Spleen (tissue), 11 donors: Measurements from ENCODE around the gene ARHGAP28. TPM values are rescaled to one million over a fixed set of nuclear protein-coding genes. Genes with fewer than 3 reads are reported as not detected.

Source experiments
- DNase-seq: peaks from one replicate; pipeline ENCODE4 v3.0.0-alpha.2; 2020
- H3K27ac ChIP-seq, 8 donors: fragments of 200-600 bp; sonication (generic) in 7 of 8; 1 replicate in 4 of 8; 2 replicates in 4 of 8; pipeline versions ENCODE4 v1.5.0 to v1.8.0; 2016 to 2021; ENCODE audit warnings: inconsistent platforms in 4 of 8, mild to moderate bottlenecking in 4 of 8, moderate library complexity in 1 of 8
- H3K27me3 ChIP-seq, 7 donors: fragments of 200-600 bp; sonication (generic) in 6 of 7; replicated peaks in 1 of 7; 1 replicate in 4 of 7; 2 replicates in 3 of 7; pipeline versions ENCODE4 v1.5.0 to v1.8.0; 2016 to 2021; ENCODE audit warnings: inconsistent platforms in 3 of 7, mild to moderate bottlenecking in 1 of 7
- H3K36me3 ChIP-seq, 6 donors: fragments of 200-600 bp; sonication (generic) in 5 of 6; 1 replicate in 4 of 6; 2 replicates in 2 of 6; pipeline versions ENCODE4 v1.5.0 to v1.8.0; 2016 to 2021; ENCODE audit warnings: inconsistent platforms in 2 of 6
- H3K4me1 ChIP-seq, 6 donors: fragments of 200-600 bp; sonication (generic) in 5 of 6; 1 replicate in 3 of 6; 2 replicates in 3 of 6; pipeline versions ENCODE4 v1.5.0 to v1.8.0; 2016 to 2021; ENCODE audit warnings: inconsistent platforms in 3 of 6
- H3K4me3 ChIP-seq, 8 donors: fragments of 200-600 bp; sonication (generic) in 7 of 8; 1 replicate in 4 of 8; 2 replicates in 4 of 8; pipeline versions ENCODE4 v1.5.0 to v1.8.0; 2016 to 2021; ENCODE audit warnings: inconsistent platforms in 4 of 8, mild to moderate bottlenecking in 4 of 8, moderate library complexity in 2 of 8
- H3K9me3 ChIP-seq, 8 donors: fragments of 200-600 bp; sonication (generic) in 7 of 8; 1 replicate in 4 of 8; 2 replicates in 4 of 8; pipeline versions ENCODE4 v1.5.0 to v1.8.0; 2016 to 2021; ENCODE audit warnings: inconsistent platforms in 4 of 8
- POLR2A ChIP-seq, 3 donors: fragments of 450-650 bp; IDR thresholded peaks; one replicate each; pipeline ENCODE4 v1.5.1; 2017; ENCODE audit warnings: antibody characterized with exemption in 3 of 3, mild to moderate bottlenecking in 1 of 3
- POLR2AphosphoS5 ChIP-seq, 3 donors: sonication (generic); formaldehyde crosslinking; IDR thresholded peaks; one replicate each; pipeline ENCODE4 v1.5.1; 2017; ENCODE audit warnings: antibody characterized with exemption in 3 of 3
- WGBS, 5 donors: extraction: QIAGEN DNeasy Blood & Tissue Kit in 3 of 5; methylation state at CpG; one replicate each; pipeline versions ENCODE4 v1.1.5 to v1.1.7; 2013 to 2018; 5-methylcytosine and 5-hydroxymethylcytosine counted together
- intact Hi-C: fragments of 100-400 bp; cut with DNase I; formaldehyde crosslinking; loops from one replicate; pipeline ENCODE4 v1.15.0; 2023; ENCODE audit warnings: low total_unique reads
- polyA plus RNA-seq, 3 donors: library from polyadenylated mRNA; stranded (reverse); fragments of 200-250 nt; gene quantifications; one replicate each; pipeline ENCODE4 v1.2.1, GENCODE V29; 2013
- total RNA-seq, 7 donors: library from RNA; depleted of rRNA in 3 of 7; stranded (reverse); fragments of >200 nt in 3 of 7; fragmentation: NEBNext Ultra II Directional in 4 of 7; extraction: Animal tissue kit (Norgen Biotek cat#: 25700) in 4 of 7; gene quantifications; one replicate each; pipeline versions ENCODE4 v1.1.0 to v1.2.1, GENCODE V29; 2016 to 2021
- TF ChIP-seq, protein P1 (sequence below), 11 experiments: fragments of 200-600 bp in 7 of 11; fragments of 450-650 bp in 4 of 11; sonication (generic) in 4 of 11; IDR thresholded peaks in 8 of 11; conservative IDR thresholded peaks in 3 of 11; 1 replicate in 7 of 11; 2 replicates in 4 of 11; pipeline versions ENCODE4 v1.4.0 to v1.8.0; 2016 to 2021; ENCODE audit warnings: antibody characterized with exemption in 11 of 11, inconsistent platforms in 4 of 11, mild to moderate bottlenecking in 1 of 11
- donor health status: healthy with polysubstance abuse.
- donor health status: DM: no; HTN: no; CAD: no; lungs with moderate emphysema.
- donor health status: DM: no; HTN: no; CAD: no.
- donor health status: Bipolar disorder and iron deficiency.
- donor health status: healthy.
- donor health status: DM: no; HTN: no; CAD: no.
- donor health status: DM: yes; HTN: yes; CAD: no.

The ARHGAP28 gene
- total and polyA plus RNA-seq, 10 donors = 1.9 to 78.3 (median 30.3) TPM

DNA sequence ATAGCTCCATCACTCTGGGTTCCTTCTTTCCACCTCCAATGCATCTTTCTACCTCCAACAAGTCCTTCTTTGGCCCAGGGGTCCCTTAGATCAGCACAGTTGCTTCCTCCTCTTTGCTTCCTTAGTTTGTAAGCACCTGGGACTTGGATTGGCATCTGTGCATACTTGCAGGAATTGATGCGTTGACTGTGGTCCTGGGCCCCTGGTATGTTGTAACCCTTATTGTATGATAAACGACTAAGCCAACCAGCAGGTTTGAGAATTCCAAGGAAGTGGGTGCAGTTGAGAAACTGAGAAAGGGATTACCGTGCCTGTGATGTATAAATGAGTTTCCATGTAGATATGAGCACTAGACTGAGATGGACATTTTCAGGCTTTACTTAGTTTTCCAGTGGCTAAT is 55.9 kb downstream of the ARHGAP28 start:
- 79 to 88% (median 83%) methylated on average over 3 of the region's 3 CpGs for WGBS, 5 donors
- Histone ChIP-seq H3K36me3 (no peaks in the 10 kb centered on the region), H3K27ac (no peak overlapping the region), H3K4me3 (no peak overlapping the region), H3K27me3 (no peaks in the 10 kb centered on the region), H3K9me3 (peaks cover 0 to 14% (median 0%) of the 10 kb centered on the region in 8 donors), H3K4me1 (peaks cover 0 to 17% (median 8%) of the 10 kb centered on the region in 6 donors)
- intact Hi-C loops = no loop called here
- TF ChIP-seq POLR2AphosphoS5 (IDR thresholded peaks at IDR 0.05) (no peak), POLR2A (IDR thresholded peaks at IDR 0.05) (no peak)
- TF ChIP-seq, protein P1, sequence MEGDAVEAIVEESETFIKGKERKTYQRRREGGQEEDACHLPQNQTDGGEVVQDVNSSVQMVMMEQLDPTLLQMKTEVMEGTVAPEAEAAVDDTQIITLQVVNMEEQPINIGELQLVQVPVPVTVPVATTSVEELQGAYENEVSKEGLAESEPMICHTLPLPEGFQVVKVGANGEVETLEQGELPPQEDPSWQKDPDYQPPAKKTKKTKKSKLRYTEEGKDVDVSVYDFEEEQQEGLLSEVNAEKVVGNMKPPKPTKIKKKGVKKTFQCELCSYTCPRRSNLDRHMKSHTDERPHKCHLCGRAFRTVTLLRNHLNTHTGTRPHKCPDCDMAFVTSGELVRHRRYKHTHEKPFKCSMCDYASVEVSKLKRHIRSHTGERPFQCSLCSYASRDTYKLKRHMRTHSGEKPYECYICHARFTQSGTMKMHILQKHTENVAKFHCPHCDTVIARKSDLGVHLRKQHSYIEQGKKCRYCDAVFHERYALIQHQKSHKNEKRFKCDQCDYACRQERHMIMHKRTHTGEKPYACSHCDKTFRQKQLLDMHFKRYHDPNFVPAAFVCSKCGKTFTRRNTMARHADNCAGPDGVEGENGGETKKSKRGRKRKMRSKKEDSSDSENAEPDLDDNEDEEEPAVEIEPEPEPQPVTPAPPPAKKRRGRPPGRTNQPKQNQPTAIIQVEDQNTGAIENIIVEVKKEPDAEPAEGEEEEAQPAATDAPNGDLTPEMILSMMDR (IDR thresholded peaks at IDR 0.05 in 8 of 11, conservative IDR thresholded peaks at IDR 0.05 in 3 of 11) = no peak
- no peak for DNase-seq

DNA sequence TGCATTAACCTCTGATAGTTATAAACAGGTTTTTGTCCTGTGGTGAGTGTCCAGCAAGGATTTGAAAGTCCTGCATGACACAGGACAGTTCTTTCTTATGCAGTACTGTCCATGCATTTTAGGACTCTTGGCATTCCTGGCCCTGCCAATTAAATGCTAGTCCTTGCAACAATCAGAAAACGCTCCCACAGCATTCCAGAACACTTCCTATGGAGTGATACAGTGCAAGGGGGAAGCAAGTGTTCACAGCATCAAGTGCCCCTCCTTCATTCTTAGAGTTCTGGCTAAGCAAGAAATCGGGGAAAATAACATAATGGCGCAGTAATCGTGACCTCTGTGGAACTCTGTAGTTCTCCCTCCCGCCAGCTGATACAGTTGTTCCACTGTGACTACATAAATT is 62.9 kb downstream of the ARHGAP28 start:
- WGBS, 5 donors = 74 to 83% (median 78%) methylated on average over 5 of the region's 5 CpGs
- Histone ChIP-seq H3K4me3 (no peak overlapping the region), H3K36me3 (no peaks in the 10 kb centered on the region), H3K27ac (no peak overlapping the region), H3K9me3 (peaks cover 0 to 14% (median 0%) of the 10 kb centered on the region in 8 donors), H3K27me3 (no peaks in the 10 kb centered on the region), H3K4me1 (no peaks in the 10 kb centered on the region)
- intact Hi-C loops = no loop called here
- DNase-seq = no peak
- TF ChIP-seq POLR2A (IDR thresholded peaks at IDR 0.05) (no peak), POLR2AphosphoS5 (IDR thresholded peaks at IDR 0.05) (no peak)
- TF ChIP-seq, protein P1 (IDR thresholded peaks at IDR 0.05 in 8 of 11, conservative IDR thresholded peaks at IDR 0.05 in 3 of 11) = no peak

DNA sequence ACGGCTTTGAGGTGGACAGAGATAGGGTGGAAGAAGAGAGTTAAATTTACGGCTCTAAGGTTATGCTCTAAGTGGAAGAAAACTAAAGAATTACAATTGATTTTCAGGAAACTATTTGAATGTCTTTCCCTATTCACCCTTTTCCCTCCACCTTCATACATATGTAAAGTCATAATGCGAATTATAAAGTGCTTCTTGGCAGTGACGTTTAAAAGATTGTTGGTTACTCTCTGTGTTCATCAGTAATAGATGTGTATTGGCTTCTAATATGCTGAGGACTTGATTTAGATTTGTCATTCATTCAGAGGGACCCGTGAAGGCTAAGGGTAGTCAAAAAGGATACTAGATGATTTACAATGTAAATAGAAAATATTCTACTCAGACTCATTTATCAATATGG is 63.9 kb downstream of the ARHGAP28 start:
- intact Hi-C loops = no loop called here
- Histone ChIP-seq H3K36me3 (no peaks in the 10 kb centered on the region), H3K4me3 (no peak overlapping the region), H3K27ac (no peak overlapping the region), H3K27me3 (no peaks in the 10 kb centered on the region), H3K9me3 (peaks cover 0 to 7% (median 0%) of the 10 kb centered on the region in 8 donors), H3K4me1 (no peaks in the 10 kb centered on the region)
- DNase-seq = no peak
- TF ChIP-seq, protein P1 (IDR thresholded peaks at IDR 0.05 in 8 of 11, conservative IDR thresholded peaks at IDR 0.05 in 3 of 11) = no peak
- TF ChIP-seq POLR2A (IDR thresholded peaks at IDR 0.05) = no peak
- no peak for TF ChIP-seq POLR2AphosphoS5 (IDR thresholded peaks at IDR 0.05)
- 81 to 91% (median 82%) methylated on average over 5 of the region's 5 CpGs for WGBS, 5 donors

DNA sequence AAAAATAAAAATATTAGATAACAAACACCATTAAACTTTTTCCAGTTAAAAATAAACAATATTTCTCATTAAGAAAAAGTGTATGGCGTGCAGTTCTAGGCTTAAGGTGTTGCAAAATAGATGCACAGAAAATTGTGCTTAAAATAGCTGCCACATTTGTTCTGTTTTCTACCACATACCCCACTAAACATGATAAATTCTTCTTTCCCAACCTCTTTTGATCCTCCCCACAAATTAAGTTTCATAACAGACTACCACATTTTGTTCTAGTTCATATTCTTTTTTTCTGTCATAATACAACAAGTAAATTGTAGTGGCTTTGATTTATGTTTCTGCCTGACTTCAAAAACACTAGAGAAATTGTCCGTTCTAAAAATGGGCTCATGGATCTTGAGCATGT is 64.5 kb downstream of the ARHGAP28 start:
- no peaks in the 10 kb centered on the region for H3K4me1 ChIP-seq
- H3K27ac ChIP-seq = no peak overlapping the region
- intact Hi-C loops = no loop called here
- peaks cover 0 to 4% (median 0%) of the 10 kb centered on the region in 8 donors for H3K9me3 ChIP-seq
- H3K4me3 ChIP-seq = no peak overlapping the region
- no peaks in the 10 kb centered on the region for H3K27me3 ChIP-seq
- H3K36me3 ChIP-seq = no peaks in the 10 kb centered on the region
- no peak for DNase-seq
- 75 to 88% (median 80%) methylated on average over 2 of the region's 2 CpGs for WGBS, 5 donors
- TF ChIP-seq POLR2A (IDR thresholded peaks at IDR 0.05) (no peak), POLR2AphosphoS5 (IDR thresholded peaks at IDR 0.05) (no peak)
- TF ChIP-seq, protein P1 (IDR thresholded peaks at IDR 0.05 in 8 of 11, conservative IDR thresholded peaks at IDR 0.05 in 3 of 11) = no peak
